ENCODE data around the gene SLC24A3. TPM values are rescaled to one million over a fixed set of nuclear protein-coding genes. Genes with fewer than 3 reads are reported as not detected.

The SLC24A3 gene
- total RNA-seq, 1 donor from 2014 or later = 0.21 TPM

DNA sequence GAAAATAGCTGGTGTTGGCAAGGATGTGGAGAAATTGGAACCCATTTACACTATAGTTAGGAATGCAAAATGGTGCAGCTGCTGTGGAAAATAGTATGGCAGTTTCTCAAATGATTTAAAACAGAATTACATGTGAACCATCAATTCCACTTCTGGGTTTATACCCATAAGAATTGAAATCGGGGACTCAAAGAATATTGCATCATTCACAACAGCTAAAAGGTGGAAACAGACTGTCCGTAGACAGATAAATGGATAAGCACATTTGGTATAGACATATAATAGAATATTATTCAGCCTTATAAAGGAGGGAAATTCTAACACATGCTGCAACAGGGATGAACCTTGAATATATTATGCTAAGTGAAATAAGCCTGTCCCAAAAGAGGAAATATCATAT lies 355.7 kb downstream of the SLC24A3 start:
- no peaks in the 10 kb centered on the region for H3K79me2 ChIP-seq (ENCODE audit: low read depth)
- H3K4me1 ChIP-seq = no peaks in the 10 kb centered on the region
- TF ChIP-seq, protein P1, sequence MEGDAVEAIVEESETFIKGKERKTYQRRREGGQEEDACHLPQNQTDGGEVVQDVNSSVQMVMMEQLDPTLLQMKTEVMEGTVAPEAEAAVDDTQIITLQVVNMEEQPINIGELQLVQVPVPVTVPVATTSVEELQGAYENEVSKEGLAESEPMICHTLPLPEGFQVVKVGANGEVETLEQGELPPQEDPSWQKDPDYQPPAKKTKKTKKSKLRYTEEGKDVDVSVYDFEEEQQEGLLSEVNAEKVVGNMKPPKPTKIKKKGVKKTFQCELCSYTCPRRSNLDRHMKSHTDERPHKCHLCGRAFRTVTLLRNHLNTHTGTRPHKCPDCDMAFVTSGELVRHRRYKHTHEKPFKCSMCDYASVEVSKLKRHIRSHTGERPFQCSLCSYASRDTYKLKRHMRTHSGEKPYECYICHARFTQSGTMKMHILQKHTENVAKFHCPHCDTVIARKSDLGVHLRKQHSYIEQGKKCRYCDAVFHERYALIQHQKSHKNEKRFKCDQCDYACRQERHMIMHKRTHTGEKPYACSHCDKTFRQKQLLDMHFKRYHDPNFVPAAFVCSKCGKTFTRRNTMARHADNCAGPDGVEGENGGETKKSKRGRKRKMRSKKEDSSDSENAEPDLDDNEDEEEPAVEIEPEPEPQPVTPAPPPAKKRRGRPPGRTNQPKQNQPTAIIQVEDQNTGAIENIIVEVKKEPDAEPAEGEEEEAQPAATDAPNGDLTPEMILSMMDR (IDR thresholded peaks at IDR 0.05) = no peak
- TF ChIP-seq EZH2phosphoT487 (IDR thresholded peaks at IDR 0.05) (no peak), EZH2 (IDR thresholded peaks at IDR 0.05) (no peak)
- no peak overlapping the region for H2AFZ ChIP-seq (replicated peaks)
- no peaks in the 10 kb centered on the region for H3K9me3 Mint-ChIP-seq
- H4K20me1 ChIP-seq (ENCODE audit: low read depth) = no peaks in the 10 kb centered on the region
- H3K4me3 Mint-ChIP-seq = no peak overlapping the region
- no peak overlapping the region for H3K27ac ChIP-seq
- no peak overlapping the region for H3K4me3 ChIP-seq
- H3K9me3 ChIP-seq (ENCODE audit: low read depth) = no peaks in the 10 kb centered on the region
- no peaks in the 10 kb centered on the region for H3K4me1 Mint-ChIP-seq
- H3K27ac Mint-ChIP-seq = no peak overlapping the region
- no peaks in the 10 kb centered on the region for H3F3A ChIP-seq (ENCODE audit: low read depth)
- no peaks in the 10 kb centered on the region for H3K36me3 Mint-ChIP-seq
- H3K36me3 ChIP-seq = no peaks in the 10 kb centered on the region
- H3K27me3 ChIP-seq = no peaks in the 10 kb centered on the region
- peaks cover under 1% of the 10 kb centered on the region for H3K27me3 Mint-ChIP-seq (ENCODE audit: insufficient read depth, low read depth)
- DNase-seq (ENCODE audit: low spot score) = no peak
- H3K9ac ChIP-seq = no peak overlapping the region
- no peak overlapping the region for H3K4me2 ChIP-seq

DNA sequence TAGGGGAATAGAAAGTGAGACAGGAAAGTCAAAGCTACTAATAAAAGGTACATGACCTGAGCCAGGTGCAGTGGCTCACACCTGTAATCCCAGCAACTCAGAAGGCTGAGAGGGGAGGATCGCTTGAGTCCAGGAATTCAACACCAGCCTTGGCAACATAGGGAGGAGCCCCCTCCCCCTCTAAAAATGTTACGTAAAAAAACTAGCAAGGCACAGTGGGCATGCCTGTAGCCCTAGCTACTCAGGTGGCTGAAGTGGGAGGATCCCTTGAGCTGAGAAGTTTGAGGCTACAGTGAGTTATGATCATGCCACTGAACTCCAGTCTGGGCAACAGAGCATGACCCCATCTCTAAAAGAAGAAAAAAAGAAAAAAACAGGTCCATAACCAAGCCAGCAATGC lies 359.6 kb downstream of the SLC24A3 start:
- Histone ChIP-seq H3F3A (ENCODE audit: low read depth) (no peaks in the 10 kb centered on the region), H3K4me3 (no peak overlapping the region), H3K27ac (no peak overlapping the region), H3K4me1 (no peaks in the 10 kb centered on the region), H2AFZ (replicated peaks) (no peak overlapping the region), H3K4me2 (no peak overlapping the region), H3K79me2 (ENCODE audit: low read depth) (no peaks in the 10 kb centered on the region), H4K20me1 (ENCODE audit: low read depth) (no peaks in the 10 kb centered on the region), H3K36me3 (no peaks in the 10 kb centered on the region), H3K27me3 (no peaks in the 10 kb centered on the region), H3K9ac (no peak overlapping the region), H3K9me3 (ENCODE audit: low read depth) (no peaks in the 10 kb centered on the region)
- H3K9me3 Mint-ChIP-seq = no peaks in the 10 kb centered on the region
- TF ChIP-seq, protein P1 (IDR thresholded peaks at IDR 0.05) = no peak
- TF ChIP-seq EZH2 (IDR thresholded peaks at IDR 0.05) = no peak
- no peak for TF ChIP-seq EZH2phosphoT487 (IDR thresholded peaks at IDR 0.05)
- H3K36me3 Mint-ChIP-seq = no peaks in the 10 kb centered on the region
- peaks cover 4% of the 10 kb centered on the region for H3K27me3 Mint-ChIP-seq (ENCODE audit: insufficient read depth, low read depth)
- H3K4me3 Mint-ChIP-seq = no peak overlapping the region
- DNase-seq (ENCODE audit: low spot score) = no peak
- no peak overlapping the region for H3K27ac Mint-ChIP-seq
- no peaks in the 10 kb centered on the region for H3K4me1 Mint-ChIP-seq

DNA sequence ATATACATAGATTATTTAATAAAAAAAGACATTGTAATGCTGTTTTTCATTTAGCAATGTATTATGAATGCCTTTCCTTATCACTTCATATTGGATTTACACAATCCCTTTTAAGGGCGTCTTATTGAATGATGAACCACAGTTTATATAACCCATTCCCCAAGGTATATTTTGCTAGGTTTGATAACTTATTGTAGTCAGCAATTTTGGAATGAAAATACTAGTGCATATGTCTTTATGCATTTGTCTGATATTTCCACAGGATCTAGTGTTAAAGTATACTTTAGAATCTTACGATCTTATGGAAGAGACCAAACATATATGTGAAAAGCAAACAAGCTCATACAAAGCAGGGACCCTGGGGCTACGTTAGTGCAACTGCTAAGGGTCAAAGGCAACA lies 365.2 kb downstream of the SLC24A3 start:
- Mint-ChIP-seq H3K4me3 (no peak overlapping the region), H3K9me3 (no peaks in the 10 kb centered on the region), H3K27ac (no peak overlapping the region), H3K27me3 (ENCODE audit: insufficient read depth, low read depth) (peaks cover 9% of the 10 kb centered on the region), H3K4me1 (peaks cover 4% of the 10 kb centered on the region), H3K36me3 (no peaks in the 10 kb centered on the region)
- no peaks in the 10 kb centered on the region for H3K79me2 ChIP-seq (ENCODE audit: low read depth)
- H4K20me1 ChIP-seq (ENCODE audit: low read depth) = no peaks in the 10 kb centered on the region
- H3K4me3 ChIP-seq = no peak overlapping the region
- H2AFZ ChIP-seq (replicated peaks) = no peak overlapping the region
- H3K27ac ChIP-seq = no peak overlapping the region
- H3K27me3 ChIP-seq = no peaks in the 10 kb centered on the region
- H3K4me1 ChIP-seq = no peaks in the 10 kb centered on the region
- H3F3A ChIP-seq (ENCODE audit: low read depth) = no peaks in the 10 kb centered on the region
- H3K9ac ChIP-seq = no peak overlapping the region
- H3K36me3 ChIP-seq = no peaks in the 10 kb centered on the region
- DNase-seq (ENCODE audit: low spot score) = no peak
- H3K9me3 ChIP-seq (ENCODE audit: low read depth) = no peaks in the 10 kb centered on the region
- H3K4me2 ChIP-seq = no peak overlapping the region
- TF ChIP-seq, protein P1 (IDR thresholded peaks at IDR 0.05) = no peak
- TF ChIP-seq EZH2phosphoT487 (IDR thresholded peaks at IDR 0.05) = no peak
- no peak for TF ChIP-seq EZH2 (IDR thresholded peaks at IDR 0.05)
